Measurements from ENCODE around the gene RCC2.
"Not testable (repeated sequence)": the region's sequence is repeated elsewhere in the genome, so short reads cannot be mapped to it uniquely, and the experiment has no call there.

Gene RCC2

GRCh38 chr1:17419626-17420328, 19.7 kb downstream of the RCC2 start:
- TF ChIP-seq POLR2A (IDR thresholded peaks at IDR 0.05; ENCODE audit: low read depth, low read length): no peak
- no peak for FAIRE-seq
- DNase-seq (ENCODE audit: insufficient read length, low spot score): no peak

- DNase-seq (ENCODE audit: insufficient read length, low spot score): no peak
- no peak for FAIRE-seq
- TF ChIP-seq POLR2A (IDR thresholded peaks at IDR 0.05; ENCODE audit: low read depth, low read length): no peak
Observed at GRCh38 chr1:17416389-17416788, 23.1 kb downstream of the RCC2 start.

- DNase-seq (ENCODE audit: insufficient read length, low spot score): no peak
- no peak for FAIRE-seq
- TF ChIP-seq POLR2A (IDR thresholded peaks at IDR 0.05; ENCODE audit: low read depth, low read length): no peak
Observed at GRCh38 chr1:17414022-17414421, 25.5 kb downstream of the RCC2 start.

- DNase-seq (ENCODE audit: insufficient read length, low spot score): no peak
- no peak for FAIRE-seq
Observed at GRCh38 chr1:17412093-17412870, 27.2 kb downstream of the RCC2 start.

GRCh38 chr1:17409391-17409811, 30.1 kb downstream of the RCC2 start:
- DNase-seq (ENCODE audit: insufficient read length, low spot score) (no peak), FAIRE-seq (no peak)
- no peak for TF ChIP-seq POLR2A (IDR thresholded peaks at IDR 0.05; ENCODE audit: low read depth, low read length)

More at GRCh38 chr1:17412093-17412870, 27.2 kb downstream of the RCC2 start:
- no peak for TF ChIP-seq POLR2A (IDR thresholded peaks at IDR 0.05; ENCODE audit: low read depth, low read length)

- not testable (repeated sequence) for DNase-seq (ENCODE audit: insufficient read length, low spot score); FAIRE-seq
Observed at GRCh38 chr1:17407786-17408514, 31.5 kb downstream of the RCC2 start.

GRCh38 chr1:17406760-17407475, 32.6 kb downstream of the RCC2 start:
- not testable (repeated sequence) for FAIRE-seq

GRCh38 chr1:17405898-17406759, 33.3 kb downstream of the RCC2 start:
- DNase-seq (ENCODE audit: insufficient read length, low spot score) (peak; percentile 70), FAIRE-seq (no peak)
- no peak for TF ChIP-seq POLR2A (IDR thresholded peaks at IDR 0.05; ENCODE audit: low read depth, low read length)

More at GRCh38 chr1:17406760-17407475, 32.6 kb downstream of the RCC2 start:
- not testable (repeated sequence) for DNase-seq (ENCODE audit: insufficient read length, low spot score)

- no peak for FAIRE-seq
- DNase-seq (ENCODE audit: insufficient read length, low spot score): no peak
- no peak for TF ChIP-seq POLR2A (IDR thresholded peaks at IDR 0.05; ENCODE audit: low read depth, low read length)
Observed at GRCh38 chr1:17404820-17405219, 34.7 kb downstream of the RCC2 start.

- FAIRE-seq (no peak), DNase-seq (ENCODE audit: insufficient read length, low spot score) (no peak)
- TF ChIP-seq POLR2A (IDR thresholded peaks at IDR 0.05; ENCODE audit: low read depth, low read length): no peak
Observed at GRCh38 chr1:17404034-17404684, 35.3 kb downstream of the RCC2 start.

GRCh38 chr1:17403081-17403480, 36.4 kb downstream of the RCC2 start:
- DNase-seq (ENCODE audit: insufficient read length, low spot score) (no peak), FAIRE-seq (no peak)
- TF ChIP-seq POLR2A (IDR thresholded peaks at IDR 0.05; ENCODE audit: low read depth, low read length): no peak

- no peak for TF ChIP-seq POLR2A (IDR thresholded peaks at IDR 0.05; ENCODE audit: low read depth, low read length)
- DNase-seq (ENCODE audit: insufficient read length, low spot score) (no peak), FAIRE-seq (no peak)
Observed at GRCh38 chr1:17401841-17402240, 37.6 kb downstream of the RCC2 start.
